ENCODE data around the gene KRTAP5-4. TPM values are rescaled to one million over a fixed set of nuclear protein-coding genes. Genes with fewer than 3 reads are reported as not detected.
A peak's percentile ranks its signal among the peaks of the same experiment; 100 is the strongest.
"Not testable (repeated sequence)": the region's sequence is repeated elsewhere in the genome, so short reads cannot be mapped to it uniquely, and the experiment has no call there.

KRTAP5-4 gene
- total RNA-seq, 1 donor from 2014 or later = not detected

DNA sequence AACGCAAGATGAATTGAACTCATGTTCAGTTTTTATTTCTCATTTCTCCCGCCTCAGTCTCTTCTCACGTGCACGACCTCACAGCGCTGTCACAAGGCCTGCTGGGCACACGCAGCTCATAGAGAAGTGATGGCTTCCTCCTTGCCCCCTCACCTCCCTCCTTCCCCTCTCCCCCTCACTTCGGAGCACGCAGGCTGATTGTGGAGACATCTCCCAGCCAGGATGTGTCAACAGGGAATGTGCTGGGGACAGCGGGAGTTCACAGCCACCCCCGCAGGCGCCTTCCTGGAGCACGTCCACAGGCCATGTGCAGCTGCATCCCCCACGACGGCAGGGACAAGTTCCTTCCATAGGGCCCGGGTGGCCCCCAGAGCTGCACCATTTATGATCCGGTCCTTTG is 46.0 kb upstream of the KRTAP5-4 start:
- peak overlapping the region; percentile 67 for H3K27ac Mint-ChIP-seq
- peaks cover 41% of the 10 kb centered on the region for H3K27me3 Mint-ChIP-seq (ENCODE audit: low read depth)
- no peak for DNase-seq (ENCODE audit: low spot score in 2 of 2, unreplicated experiment in 2 of 2)
- H3K4me3 Mint-ChIP-seq = no peak overlapping the region
- peaks cover 18% of the 10 kb centered on the region for H3K4me1 Mint-ChIP-seq
- TF ChIP-seq, protein P1, sequence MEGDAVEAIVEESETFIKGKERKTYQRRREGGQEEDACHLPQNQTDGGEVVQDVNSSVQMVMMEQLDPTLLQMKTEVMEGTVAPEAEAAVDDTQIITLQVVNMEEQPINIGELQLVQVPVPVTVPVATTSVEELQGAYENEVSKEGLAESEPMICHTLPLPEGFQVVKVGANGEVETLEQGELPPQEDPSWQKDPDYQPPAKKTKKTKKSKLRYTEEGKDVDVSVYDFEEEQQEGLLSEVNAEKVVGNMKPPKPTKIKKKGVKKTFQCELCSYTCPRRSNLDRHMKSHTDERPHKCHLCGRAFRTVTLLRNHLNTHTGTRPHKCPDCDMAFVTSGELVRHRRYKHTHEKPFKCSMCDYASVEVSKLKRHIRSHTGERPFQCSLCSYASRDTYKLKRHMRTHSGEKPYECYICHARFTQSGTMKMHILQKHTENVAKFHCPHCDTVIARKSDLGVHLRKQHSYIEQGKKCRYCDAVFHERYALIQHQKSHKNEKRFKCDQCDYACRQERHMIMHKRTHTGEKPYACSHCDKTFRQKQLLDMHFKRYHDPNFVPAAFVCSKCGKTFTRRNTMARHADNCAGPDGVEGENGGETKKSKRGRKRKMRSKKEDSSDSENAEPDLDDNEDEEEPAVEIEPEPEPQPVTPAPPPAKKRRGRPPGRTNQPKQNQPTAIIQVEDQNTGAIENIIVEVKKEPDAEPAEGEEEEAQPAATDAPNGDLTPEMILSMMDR (IDR thresholded peaks at IDR 0.05; ENCODE audit: unreplicated experiment) = no peak
- H3K36me3 Mint-ChIP-seq = no peaks in the 10 kb centered on the region
- H3K9me3 Mint-ChIP-seq = no peaks in the 10 kb centered on the region

DNA sequence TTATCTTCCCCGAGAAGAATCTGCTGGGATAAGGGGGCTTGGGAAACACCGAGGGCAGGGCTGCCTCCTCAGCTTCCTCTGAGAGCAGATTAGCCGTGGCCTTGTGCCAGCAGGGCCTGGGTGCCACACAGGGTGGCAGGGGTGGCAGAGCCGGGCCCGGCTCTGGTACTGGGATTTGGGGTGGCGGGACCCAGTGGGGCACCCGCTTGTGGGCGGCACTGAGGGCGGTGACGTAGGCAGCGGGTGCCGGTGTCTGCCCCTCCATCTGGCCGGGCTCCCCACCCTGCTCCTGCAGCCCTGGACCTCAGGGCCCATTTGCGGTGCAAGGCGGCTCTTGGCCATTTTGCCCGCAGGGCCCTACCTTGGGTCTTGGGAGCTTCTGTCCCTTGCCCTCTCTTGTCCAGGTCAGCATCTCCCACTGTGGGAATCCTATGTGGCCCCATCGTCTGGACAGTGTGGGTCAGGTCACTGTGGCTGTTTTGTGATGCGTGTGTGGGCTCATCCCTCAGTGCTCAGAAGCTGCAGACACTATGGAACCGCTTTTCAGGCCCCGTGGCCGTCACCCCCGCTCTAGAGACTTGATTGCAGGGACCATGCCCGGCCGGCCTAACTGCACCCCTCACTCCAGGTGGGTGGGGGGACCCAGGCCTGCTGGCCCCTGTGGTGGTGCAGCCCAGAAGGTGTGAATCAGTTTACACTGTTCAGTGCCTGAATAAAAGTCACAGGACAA is 45.3 kb upstream of the KRTAP5-4 start:
- peaks cover 18% of the 10 kb centered on the region for H3K4me1 Mint-ChIP-seq
- peak overlapping the region; percentile 34 for H3K27ac Mint-ChIP-seq
- no peak for DNase-seq (ENCODE audit: low spot score in 2 of 2, unreplicated experiment in 2 of 2)
- H3K27me3 Mint-ChIP-seq (ENCODE audit: low read depth) = peaks cover 38% of the 10 kb centered on the region
- TF ChIP-seq, protein P1 (IDR thresholded peaks at IDR 0.05; ENCODE audit: unreplicated experiment) = no peak
- no peaks in the 10 kb centered on the region for H3K9me3 Mint-ChIP-seq
- H3K4me3 Mint-ChIP-seq = no peak overlapping the region
- H3K36me3 Mint-ChIP-seq = no peaks in the 10 kb centered on the region

DNA sequence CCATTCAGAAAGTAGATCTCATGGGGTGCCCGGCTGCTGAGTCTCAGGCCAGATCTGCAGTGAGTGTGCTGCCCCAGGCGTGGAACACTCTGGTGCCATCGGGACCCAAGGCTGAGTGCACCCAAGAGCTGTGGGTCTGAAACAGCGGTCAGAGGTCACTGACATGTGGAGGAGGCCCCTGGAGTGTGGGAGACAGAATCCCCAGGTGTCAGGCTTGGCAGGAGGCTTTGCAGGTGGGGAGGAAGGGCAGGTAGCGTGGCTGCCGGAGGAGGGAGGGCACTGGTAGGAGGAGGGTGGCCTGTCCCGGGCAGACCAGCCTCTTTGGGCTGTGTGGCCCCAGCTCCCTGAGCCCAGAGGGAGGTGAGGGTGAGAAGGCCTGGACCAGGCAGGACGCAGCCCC is 43.4 kb upstream of the KRTAP5-4 start:
- H3K27me3 Mint-ChIP-seq (ENCODE audit: low read depth) = peaks cover 35% of the 10 kb centered on the region
- no peaks in the 10 kb centered on the region for H3K36me3 Mint-ChIP-seq
- no peak overlapping the region for H3K4me3 Mint-ChIP-seq
- no peak for DNase-seq (ENCODE audit: low spot score in 2 of 2, unreplicated experiment in 2 of 2)
- TF ChIP-seq, protein P1 (IDR thresholded peaks at IDR 0.05; ENCODE audit: unreplicated experiment) = no peak
- H3K9me3 Mint-ChIP-seq = no peaks in the 10 kb centered on the region
- peaks cover 18% of the 10 kb centered on the region for H3K4me1 Mint-ChIP-seq
- peak overlapping the region; percentile 47 for H3K27ac Mint-ChIP-seq

DNA sequence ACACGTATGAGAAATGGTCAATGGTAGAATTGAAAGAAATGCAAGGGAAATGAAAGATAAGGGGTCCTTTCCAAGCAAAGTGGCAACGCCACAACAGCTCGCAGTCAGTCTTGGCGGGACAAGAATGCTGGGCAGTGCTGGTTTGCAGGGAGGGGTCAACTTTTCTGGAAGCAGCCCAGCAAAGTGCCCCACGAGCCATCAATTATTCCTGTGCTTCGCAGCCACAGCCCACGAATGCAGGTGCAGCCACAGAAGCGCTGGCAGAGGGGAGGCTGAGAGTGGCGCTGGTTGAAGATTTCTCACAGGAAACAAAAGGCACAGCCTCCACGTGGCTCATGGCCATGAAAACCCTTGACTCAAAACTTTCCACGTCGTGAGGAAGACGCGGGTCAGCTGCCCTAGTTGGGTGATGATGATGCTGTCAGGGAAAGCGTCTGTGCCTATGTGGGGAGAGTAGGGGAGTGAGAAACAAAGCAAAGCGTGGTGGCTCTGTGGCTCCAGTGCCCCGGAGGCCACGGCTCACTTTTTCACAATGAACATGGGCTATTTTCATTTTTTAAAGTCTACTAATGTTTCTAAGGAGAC is 40.9 kb upstream of the KRTAP5-4 start:
- not testable (repeated sequence) for H3K4me3 Mint-ChIP-seq; DNase-seq (ENCODE audit: low spot score in 2 of 2, unreplicated experiment in 2 of 2); H3K9me3 Mint-ChIP-seq; H3K27ac Mint-ChIP-seq; H3K36me3 Mint-ChIP-seq; H3K4me1 Mint-ChIP-seq
- peaks cover 25% of the 10 kb centered on the region for H3K27me3 Mint-ChIP-seq (ENCODE audit: low read depth)

DNA sequence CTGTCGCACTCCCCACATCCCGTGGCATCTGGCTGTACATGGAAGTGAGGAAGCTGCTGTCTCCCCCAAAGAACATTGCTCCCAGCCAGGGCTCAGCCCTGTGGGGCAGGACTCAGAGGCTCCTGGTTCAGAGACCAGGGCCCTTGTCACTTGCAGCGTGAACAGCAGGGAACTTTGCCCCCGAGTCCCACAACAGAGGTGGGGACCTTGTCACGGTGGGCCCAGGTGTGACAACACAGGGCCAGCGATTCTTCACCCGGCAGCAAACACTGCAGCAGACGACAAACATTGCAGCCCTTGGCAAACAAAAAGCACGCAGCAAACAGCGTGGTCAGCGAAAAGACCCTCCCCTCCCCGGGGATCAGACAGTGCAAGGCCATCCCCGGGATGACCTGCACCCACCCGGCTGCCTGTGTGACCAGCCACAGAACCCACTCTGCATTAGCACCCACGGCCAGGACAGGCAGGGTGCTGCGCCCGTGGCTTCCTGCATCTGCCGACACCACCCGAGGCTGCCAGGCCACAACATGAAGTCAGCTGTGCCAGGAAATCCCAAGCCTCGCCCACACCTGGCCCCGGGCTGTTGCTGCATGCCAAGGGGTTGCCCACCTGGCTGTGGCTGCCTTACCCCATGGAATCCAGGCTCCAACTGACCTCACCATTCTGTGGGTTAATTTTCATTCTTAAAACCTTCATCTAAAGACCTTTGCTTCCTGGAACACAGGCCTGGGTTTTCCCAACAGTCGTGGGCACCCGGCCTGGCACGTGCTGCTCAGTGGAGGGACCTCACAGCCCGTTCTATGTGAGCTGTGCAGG is 39.7 kb upstream of the KRTAP5-4 start:
- peaks cover 25% of the 10 kb centered on the region for H3K27me3 Mint-ChIP-seq (ENCODE audit: low read depth)
- DNase-seq (ENCODE audit: low spot score in 2 of 2, unreplicated experiment in 2 of 2); H3K4me1 Mint-ChIP-seq; H3K9me3 Mint-ChIP-seq; H3K36me3 Mint-ChIP-seq; H3K4me3 Mint-ChIP-seq; H3K27ac Mint-ChIP-seq: not testable (repeated sequence)

DNA sequence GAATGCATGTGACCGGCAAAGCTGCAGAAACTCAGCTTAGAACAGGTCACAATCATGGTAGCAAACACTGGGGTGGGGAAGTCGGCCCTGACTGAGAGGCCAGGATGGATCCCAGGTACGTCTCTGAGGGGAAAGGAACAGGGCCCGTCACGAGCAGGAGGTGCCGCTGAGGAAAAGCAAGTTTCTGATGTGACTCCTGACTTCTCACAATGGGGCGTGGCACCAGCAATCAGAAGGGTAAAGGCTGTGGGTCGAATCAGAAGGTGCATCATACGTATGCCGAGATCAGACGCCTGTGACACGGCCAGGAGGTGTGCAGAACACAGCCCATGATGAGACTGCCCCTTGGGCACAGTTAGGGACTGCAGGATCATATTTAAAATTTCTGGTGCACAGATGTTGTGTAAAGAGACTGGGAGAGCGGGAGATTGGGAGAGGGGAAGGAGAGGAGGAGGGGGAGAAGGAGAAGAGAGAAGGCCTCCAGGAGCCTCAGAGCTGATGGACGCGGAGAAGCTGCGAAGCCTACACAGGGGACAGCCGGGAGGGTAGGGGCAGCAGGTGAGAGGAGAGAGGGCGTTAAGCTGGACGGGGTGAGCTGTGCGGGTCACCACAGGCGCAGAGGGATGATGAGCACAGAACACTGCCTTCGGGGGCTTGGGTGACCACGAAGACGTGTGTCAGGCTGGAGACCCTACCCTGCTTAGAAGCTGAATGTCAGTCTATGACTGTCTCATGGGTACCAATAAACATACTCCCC is 38.4 kb upstream of the KRTAP5-4 start:
- TF ChIP-seq, protein P1 (IDR thresholded peaks at IDR 0.05; ENCODE audit: unreplicated experiment) = no peak
- Mint-ChIP-seq H3K4me1 (peaks cover 3% of the 10 kb centered on the region), H3K9me3 (no peaks in the 10 kb centered on the region), H3K27ac (peak overlapping the region; percentile 8), H3K4me3 (no peak overlapping the region), H3K27me3 (ENCODE audit: low read depth) (peaks cover 24% of the 10 kb centered on the region), H3K36me3 (no peaks in the 10 kb centered on the region)
- no peak for DNase-seq (ENCODE audit: low spot score in 2 of 2, unreplicated experiment in 2 of 2)
